Measurements from ENCODE around the gene IGFBP3.
A peak's percentile ranks its signal among the peaks of the same experiment; 100 is the strongest.

IGFBP3 gene

DNA sequence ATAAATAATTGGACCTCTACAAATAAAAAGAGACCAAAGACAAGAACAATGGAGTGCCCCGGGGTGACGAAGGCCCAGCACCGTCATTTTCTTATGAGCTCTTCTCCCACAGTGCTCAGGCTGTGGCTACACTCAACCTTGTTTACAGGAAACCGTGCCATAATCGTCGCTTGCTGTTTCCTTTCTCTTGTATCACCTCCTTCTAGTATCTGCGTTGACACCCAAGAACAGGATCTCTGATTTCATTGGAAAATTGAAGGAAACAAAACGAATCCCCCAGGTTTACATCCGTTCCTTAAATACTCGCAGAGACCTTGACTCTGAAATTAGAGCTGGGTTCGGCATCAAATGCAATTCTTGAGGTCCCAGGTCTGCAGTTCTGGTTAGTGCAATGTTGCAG is 1.7 kb upstream of the IGFBP3 start:
- no peak for DNase-seq

DNA sequence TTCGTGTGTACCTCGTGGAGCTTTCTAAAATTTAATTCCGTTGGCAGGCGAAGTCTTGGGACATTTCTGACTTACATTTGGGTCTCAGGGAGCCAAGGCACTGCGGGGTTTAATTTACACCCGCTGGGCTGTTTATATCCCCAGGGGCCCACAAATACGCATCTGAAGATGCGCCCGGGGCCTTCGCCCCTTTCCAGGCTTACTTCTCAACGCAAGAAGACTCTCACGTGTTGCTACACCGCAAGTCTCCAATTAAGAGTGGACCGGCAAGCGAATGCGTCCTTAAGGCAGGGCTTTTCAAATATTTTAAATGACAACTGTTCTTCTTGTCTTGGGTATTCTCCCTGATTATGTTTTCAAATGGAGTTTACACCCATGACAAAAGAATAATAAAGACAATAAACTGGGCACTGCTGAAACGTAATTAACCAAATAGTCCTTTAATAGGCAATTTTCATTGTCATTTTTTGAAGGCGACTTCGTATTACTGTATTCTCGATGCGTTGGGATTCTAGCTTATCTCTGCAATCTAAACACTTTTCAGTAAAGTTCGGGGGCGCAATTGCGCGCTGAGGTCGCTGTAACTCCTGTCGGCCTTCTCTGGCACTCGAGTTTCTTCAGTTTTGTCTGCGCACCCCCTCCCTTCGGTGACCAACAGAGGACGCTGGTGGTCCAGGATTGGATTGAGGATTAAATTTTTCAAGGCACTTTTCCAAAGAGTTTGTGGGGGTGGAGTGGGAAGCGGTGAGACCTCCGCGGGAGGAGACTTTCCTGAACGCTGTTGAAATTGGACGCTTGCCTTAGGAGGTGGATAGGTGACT is 837 bp upstream of the IGFBP3 start:
- DNase-seq, result no peak

DNA sequence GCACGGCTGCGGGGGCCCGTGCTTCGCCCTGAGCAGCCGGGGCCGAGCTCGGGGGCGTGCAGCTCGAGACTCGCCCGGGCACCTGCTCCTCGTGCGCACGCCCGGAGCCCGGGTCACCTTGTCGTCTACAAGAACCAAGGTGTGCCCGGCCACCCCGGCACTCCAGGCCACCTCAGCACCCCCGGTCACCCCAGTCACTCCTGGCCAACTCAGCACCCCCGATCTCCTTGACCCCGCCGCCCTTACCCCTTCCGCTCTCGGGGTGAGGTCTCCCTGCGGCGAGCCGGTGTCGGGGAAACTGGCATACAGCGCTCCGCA is 268 bp upstream of the IGFBP3 start:
- no peak for DNase-seq

DNA sequence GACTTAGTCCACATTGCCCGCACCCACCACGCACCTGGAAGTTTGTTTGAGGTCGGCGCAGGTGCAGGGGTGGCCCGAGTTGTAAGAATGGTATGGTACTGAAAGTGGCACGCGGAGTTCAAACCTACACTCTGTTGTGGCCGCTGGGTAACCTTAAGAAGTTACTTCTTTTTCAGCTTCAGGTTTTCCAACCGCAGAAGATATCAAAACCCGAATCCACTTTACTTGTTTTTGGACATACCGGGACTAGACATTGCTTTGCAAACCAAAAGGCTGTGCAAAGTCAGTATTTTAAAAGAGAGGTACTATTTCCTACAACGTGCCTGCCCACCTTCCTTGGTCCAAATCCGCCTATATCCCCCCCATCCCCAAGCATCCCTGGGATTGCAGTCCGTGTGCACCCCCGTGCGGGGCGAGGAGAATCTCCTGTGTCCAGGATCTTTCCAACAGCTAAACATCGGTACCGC is 1.0 kb downstream of the IGFBP3 start:
- no peak for DNase-seq

DNA sequence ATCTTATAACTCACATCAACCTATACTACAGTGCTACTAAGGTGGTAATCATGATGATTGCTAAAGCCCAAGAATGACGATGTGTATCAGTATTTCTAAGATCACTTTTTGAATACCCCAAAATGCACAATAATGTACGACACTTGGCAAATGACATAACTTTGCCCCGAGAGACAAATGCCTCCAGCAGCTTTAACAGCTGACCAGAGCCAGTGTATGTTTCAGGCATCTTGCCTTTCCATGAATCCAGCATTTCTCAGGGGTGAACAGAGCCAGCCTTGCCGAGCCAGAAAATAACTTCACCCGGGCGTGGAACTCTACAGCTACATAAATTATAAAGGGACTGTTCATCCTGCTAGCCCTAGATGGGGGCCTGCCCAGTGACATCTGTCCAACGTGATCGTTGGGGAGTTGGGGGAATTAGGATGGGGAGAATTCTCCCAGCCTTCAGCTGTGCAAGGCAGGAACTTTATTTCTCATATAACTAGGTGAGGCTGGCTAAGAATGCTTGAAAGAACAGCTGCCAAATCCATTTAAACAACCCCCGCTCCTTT is 1.8 kb downstream of the IGFBP3 start:
- no peak for DNase-seq

DNA sequence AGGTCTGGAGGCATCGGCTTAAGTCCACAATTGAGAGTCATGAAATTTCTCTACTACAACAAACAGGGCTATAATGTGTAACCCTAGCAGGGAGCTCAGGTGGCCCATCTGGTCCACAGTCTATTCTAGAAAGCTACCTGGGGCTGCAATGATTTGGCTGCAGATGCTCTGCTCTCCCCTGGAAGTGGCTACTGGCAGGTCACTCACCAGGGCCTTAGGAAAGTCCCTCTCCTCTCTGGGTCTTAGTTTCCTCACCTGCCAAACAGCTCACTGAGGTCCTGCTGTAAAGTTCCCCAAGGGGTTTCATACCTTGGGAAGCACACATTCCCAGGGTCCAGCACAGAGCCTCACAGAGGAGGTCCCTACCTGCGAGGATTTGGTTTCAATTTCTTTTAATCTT is 2.5 kb downstream of the IGFBP3 start:
- DNase-seq, result no peak

DNA sequence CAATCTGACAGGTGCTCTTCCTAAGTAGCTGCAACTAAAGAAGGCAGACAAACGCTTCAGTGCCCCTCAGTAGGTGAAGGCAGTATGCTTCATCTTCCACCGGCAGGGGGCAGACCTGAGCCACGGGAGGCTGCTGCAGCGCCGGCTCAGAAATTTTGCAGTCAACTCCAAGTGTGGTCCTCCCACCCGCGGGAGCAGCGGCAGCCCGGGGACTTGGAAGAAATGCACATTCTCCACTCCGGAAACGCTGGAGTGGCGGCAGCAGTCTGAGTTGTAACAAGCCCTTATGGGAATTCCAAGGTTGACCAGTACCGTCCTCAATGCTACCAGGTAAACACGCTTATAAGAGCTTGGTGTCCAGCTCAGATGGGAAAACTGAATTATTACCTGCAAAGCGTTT is 3.4 kb downstream of the IGFBP3 start:
- peak; percentile 58 to 66 for DNase-seq

DNA sequence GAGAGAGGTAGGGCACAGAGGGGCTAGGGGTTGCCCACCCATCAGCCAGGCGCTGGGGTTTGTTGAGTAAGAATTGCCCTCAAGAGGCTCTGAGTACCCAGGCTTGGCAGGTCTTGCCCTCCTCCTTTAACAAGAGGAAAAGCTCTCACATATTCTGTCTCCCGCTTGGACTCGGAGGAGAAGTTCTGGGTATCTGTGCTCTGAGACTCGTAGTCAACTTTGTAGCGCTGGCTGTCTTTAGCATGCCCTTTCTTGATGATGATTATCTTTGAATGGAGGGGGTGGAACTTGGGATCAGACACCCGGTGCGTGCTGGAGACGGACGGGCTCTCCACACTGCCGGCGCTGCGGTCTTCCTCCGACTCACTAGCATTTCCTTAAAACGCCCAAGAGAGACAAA is 4.0 kb downstream of the IGFBP3 start:
- DNase-seq, result no peak

DNA sequence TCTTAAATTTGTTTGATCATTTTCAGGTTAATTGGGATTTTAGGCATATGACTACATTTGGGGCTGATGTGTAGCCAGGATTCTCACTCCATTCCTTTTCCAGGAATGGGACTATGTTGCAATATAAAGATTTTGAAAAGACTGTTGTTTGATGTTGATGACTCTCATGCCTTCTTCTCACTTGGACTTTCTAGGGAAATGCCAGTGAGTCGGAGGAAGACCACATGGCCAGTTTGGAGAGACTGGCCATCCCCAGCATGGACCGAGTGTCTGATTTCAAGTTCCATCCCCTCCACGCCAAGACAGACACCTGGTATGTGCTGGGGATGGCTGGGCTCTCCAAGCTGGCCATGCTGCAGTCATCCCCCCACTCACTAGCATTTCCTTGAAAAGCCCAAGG is 5.5 kb downstream of the IGFBP3 start:
- no peak for DNase-seq

DNA sequence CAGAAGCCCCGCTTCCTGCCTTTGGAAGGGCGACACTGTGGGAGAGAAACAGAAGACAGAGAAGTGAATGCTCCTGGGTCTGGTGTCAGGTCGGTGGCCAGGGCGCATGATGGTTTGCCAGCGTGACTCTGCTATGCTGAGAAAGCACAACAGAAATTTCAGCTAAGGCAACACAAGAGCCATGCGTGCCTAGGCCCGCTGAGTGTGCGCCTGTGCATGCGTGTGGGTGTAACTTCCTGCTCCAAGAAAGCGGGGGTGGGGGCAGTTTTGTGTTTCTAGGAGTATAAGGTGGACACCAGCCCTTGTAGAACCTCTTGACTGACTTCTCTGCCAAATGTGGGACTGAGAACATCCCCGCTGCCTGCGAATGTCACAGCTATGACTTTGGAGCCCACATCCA is 6.2 kb downstream of the IGFBP3 start:
- DNase-seq, result no peak

DNA sequence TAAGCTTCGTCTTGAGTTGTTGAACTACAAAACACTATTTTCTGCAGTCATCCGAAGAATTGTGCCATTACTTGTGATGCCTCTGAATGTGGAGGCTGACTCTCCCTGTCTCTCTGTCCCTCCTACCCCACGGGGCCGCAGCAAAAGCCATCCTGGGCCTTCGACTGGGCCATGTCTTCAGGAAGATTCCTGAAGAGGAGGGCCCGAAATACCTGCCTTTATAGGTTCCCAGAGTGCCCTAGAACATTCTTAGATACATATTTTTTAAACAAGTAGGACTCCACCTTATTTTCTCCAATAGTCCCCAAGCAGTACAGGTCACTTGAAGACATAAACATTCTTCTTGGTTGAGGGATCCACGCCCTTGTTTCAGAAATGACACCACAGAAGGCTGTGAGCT is 8.1 kb downstream of the IGFBP3 start:
- DNase-seq, result no peak

DNA sequence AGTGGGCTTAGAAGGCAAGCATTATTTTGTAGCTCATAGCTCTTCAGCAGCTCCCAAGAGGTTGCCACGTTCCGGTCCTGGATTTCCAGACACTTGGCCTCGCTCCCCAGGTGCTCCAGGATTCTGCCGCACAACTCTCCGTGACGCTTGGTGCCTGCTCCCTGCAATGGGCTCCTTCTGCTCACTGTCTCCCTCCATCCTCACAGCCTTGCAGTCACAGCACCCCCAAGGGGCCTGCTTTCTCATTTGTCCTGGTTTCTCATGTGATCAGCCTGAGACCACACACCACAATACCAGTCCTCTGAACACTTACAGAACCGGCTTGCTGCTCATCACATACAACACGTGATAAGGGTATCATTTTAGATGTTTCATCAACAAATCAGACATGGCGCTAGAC is 9.8 kb downstream of the IGFBP3 start:
- DNase-seq, result no peak

DNA sequence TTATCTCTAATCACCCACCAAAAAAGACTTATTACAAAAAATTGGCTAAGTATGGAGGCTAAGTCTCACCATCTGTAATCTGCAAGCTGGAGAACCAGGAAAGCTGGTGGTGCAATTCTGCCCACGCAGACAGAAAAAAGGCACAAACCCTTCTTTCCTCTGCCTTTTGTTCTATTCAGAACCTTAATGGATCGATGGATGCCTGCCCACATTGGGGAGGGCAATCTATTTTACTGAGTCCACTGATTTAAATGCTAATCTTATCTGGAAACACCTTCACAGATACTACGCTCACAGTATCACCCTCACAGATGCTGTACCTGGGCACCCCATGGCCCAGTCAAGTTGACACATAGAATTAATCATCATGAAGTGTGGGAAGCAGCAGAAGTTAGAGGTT is 10.2 kb downstream of the IGFBP3 start:
- no peak for DNase-seq

DNA sequence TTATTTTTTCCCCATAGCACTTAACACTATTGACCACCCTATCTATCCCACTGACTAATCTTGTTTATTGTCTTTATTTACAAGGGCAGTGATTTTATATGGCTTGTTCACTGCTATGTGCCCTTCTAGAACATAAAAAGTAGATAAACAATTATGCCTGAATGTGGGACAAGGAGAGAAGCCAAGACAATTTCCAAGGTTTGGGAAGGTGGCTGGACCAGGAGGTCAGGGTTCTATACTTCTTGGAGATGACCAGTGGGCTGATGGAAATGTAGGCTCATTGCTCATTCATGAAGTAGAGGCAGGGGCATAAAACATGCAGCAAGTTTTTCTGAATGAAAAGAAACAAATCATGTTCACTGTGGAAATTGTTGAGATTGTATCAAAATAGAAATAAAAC is 11.5 kb downstream of the IGFBP3 start:
- DNase-seq, result no peak

DNA sequence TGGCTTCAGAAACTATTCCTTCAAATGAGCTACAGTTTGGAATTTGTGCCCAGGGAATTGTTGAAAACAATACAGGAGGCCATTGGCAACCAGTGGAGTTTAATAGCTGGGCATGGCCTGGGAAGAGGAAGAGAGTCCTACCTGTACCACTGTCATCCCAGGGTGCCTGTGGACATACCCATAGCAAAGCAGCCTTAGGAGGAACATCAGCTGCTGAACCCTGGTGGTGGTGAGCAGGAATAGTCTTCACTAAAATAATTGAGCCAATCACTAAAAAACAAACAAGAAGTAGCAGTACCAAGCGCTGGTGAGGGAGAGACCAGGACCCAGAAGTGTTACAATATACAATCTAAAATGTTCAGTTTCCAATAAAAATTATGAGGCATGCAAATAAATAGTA is 18.3 kb downstream of the IGFBP3 start:
- no peak for DNase-seq

DNA sequence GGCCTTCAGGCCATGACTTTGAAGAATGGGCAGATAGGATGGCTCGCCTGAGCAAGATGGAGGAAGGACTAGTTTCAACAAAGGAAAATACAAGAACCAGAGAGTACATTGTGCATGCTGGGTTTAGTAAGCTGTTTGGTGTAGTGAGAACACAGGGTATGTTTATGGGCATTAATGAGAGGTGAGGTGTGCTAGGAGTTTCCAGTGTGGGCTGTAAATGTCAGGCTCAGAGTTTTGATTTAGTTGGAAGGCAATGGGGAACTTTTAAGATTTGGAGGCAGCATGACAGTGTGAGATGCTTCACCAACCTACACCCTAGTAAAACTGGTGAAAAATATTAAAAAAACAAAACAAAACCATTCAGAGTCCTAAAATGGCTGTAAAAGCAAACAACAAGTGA is 19.5 kb downstream of the IGFBP3 start:
- DNase-seq, result no peak

DNA sequence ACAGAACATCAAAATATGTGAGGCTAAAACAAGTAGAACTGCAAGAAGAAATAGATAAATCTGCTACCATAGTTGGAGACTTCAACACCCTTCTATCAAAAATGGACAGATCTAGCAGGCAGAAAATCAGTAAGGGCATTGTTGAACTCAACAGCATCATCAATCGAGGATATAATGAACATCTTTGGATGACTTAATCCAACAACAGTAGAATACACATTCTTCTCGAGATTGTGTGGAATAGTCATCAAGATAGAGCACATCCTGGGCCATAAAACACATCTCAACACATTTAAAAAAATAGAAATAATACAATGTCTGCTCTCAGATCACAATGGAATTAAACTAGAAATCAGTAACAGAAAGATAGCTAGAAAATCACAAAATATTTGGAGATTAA is 22.9 kb downstream of the IGFBP3 start:
- no peak for DNase-seq

DNA sequence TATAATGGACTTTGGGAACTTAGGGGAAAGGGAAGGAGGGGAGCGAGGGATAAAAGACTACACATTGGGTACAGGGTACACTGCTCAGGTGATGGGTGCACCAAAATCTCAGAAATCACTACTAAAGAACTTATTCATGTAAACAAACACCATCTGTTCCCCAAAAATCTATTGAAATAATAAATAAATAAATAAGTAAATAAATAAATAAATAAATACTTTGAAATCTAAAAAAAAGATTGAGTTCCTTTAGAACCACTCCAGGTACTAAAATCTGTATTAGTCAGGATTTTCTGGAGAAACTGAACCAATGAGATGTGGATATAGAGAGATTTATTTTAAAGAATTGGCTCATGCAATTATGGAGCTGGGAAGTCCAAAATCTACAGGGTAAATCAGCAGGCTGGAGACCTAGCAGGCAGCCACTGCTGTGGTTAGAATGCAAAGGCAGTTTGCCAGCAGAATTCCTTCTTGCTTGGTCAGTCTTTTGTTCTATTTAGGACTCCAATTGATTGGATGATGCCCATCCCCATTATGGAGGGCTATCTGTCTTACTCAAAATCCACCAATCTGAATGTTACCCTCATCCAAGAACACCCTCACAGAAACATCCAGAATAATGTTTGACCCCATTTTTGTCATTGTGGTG is 23.9 kb downstream of the IGFBP3 start:
- DNase-seq, result no peak

DNA sequence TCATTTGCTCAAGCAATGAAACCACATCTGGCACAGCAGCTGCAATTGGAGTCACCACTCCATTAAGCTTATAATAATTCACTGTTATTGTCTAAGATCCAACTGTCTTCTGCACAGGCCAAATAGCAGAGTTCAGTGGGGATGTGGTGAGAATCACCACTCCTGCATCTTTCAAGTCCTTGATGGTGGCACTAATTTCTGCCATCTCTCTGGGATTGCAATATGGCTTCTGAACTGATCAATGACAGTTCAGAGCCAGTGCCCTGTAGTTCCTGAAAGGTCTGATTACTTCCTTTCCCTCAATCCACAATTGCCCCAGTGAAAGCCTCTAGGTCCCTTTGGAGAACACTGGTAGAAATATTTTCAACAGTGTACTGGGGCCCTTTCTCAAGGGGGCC is 26.4 kb downstream of the IGFBP3 start:
- no peak for DNase-seq

DNA sequence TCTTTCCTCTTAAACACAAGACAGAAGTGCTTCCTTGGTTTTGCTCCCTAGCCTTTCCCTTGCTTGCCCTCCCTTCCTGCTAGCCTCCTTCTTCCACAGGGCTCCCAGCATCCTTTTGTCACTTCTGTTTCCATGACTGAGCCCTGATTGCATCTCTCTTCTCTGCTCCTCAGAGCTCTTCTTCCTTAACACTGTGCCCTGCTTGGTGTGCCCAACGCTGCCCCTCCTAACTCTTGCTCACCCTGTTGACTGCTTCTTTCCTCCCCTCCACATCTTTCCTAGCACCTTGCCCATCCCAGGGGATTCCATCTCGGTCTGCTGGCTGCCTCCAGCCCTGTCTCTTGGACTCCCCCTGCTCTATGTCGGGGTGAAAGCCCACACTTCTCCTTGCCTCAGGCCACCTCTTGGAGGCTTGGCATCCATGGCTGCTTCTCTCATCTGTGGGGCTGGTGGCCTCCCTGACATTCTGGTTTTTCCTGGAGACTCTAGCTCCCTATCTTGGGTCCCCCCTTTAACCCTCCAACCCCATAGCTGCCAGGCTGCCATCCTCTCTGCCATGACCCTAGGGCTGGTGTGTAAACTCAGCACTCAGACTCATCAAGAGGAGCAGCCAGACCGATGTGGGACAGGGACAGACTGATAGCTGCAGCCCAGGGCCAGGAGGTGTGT is 26.9 kb downstream of the IGFBP3 start:
- no peak for DNase-seq

DNA sequence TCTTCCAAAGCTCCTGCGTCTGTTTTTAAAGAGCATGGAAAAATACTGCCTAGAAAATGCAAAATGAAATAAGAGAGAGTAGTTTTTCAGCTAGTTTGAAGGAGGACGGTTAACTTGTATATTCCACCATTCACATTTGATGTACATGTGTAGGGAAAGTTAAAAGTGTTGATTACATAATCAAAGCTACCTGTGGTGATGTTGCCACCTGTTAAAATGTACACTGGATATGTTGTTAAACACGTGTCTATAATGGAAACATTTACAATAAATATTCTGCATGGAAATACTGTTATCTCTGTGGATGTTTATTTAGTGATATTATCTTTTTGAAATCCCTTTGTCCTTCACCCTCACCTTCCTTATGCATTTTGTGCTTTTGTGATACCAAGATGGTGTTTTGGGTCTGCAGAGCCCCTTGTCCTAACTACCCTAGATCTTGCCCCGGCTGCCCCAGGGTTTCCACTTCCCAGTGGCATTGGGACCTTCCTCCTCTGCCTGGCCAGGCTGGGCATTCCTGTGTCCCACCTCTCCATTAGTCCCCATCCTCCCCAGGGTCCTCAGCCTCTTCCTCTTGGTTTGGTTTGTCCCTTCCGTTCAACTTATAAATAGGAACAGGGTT is 27.6 kb downstream of the IGFBP3 start:
- DNase-seq, result no peak

DNA sequence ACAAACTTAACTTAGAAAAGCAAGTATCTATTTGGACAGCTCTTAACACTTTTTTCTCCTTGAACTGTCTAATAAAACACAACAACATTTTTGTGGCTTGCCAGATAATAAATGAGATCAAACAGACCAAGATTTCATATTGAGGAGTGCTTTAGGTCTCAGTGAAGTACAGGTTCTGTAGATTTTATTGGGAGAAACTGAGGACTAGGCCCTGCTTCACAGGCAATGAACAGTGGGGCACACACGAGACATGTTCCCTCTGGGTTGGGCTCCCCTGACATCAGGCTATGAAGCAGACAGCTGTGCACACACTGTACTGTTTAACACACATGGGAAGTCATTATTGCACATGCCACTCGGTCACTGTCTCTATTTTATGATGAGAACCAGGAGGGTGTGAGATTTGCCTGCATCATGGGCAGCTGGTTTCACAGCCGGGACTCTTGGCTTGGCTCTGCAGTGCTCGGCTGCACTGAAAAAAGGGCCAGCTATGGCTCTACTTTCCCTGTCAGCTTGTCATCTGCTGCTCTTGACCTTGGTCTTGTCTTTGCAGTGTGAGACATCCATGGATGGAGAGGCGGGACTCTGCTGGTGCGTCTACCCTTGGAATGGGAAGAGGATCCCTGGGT is 28.6 kb downstream of the IGFBP3 start:
- DNase-seq, result no peak

Data from NCI-H2081 (cell line).